Thoracic aorta (tissue), 2 donors: Measurements from ENCODE around the gene BAG5. TPM values are rescaled to one million over a fixed set of nuclear protein-coding genes. Genes with fewer than 3 reads are reported as not detected.
A peak's percentile ranks its signal among the peaks of the same experiment; 100 is the strongest.

Experiments
- ATAC-seq: fragments of 150-250 bp; one replicate; pipeline ENCODE4 v1.8.0; 2017; ENCODE audit warnings: low read depth; ENCODE audit not compliant: insufficient number of reproducible peaks, low FRiP score
- DNase-seq: peaks from one replicate; pipeline ENCODE4 v3.0.0-alpha.2; 2020; ENCODE audit warnings: low spot score
- H3K27ac ChIP-seq, 2 donors: fragments of 200-600 bp; sonication (generic); 1 replicate in 1 of 2; 2 replicates in 1 of 2; pipeline ENCODE4 v1.5.1; 2016; ENCODE audit warnings: mild to moderate bottlenecking in 2 of 2, moderate library complexity in 2 of 2
- H3K27me3 ChIP-seq: fragments of 200-600 bp; sonication (generic); replicated peaks from 2 replicates; pipeline ENCODE4 v1.6.0; 2016; ENCODE audit warnings: mild to moderate bottlenecking; ENCODE audit not compliant: insufficient read depth
- H3K36me3 ChIP-seq: fragments of 200-600 bp; sonication (generic); one replicate; pipeline ENCODE4 v1.5.1; 2016
- H3K4me1 ChIP-seq, 2 donors: fragments of 200-600 bp; sonication (generic); 1 replicate in 1 of 2; 2 replicates in 1 of 2; pipeline versions ENCODE4 v1.5.1 to v1.6.0; 2016; ENCODE audit warnings: low read depth in 2 of 2, mild to moderate bottlenecking in 1 of 2; ENCODE audit not compliant: control insufficient read depth in 1 of 2
- H3K4me3 ChIP-seq: fragments of 200-600 bp; sonication (generic); 2 replicates; pipeline ENCODE4 v1.5.1; 2016; ENCODE audit warnings: mild to moderate bottlenecking
- H3K9me3 ChIP-seq: fragments of 200-600 bp; sonication (generic); 2 replicates; pipeline ENCODE4 v1.5.1; 2016
- total RNA-seq, 2 donors: library from RNA; depleted of rRNA; stranded (reverse); fragments of >200 nt; gene quantifications; one replicate each; pipeline versions ENCODE4 v1.1.0 to v1.2.3, GENCODE V29; 2016
- TF ChIP-seq, protein P1 (sequence below): fragments of 200-600 bp; sonication (generic); IDR thresholded peaks from one replicate; pipeline ENCODE4 v1.5.1; 2019; ENCODE audit warnings: antibody characterized with exemption

Gene BAG5
- total RNA-seq, 2 donors from 2014 or later, result 21.0 to 34.9 TPM

DNA sequence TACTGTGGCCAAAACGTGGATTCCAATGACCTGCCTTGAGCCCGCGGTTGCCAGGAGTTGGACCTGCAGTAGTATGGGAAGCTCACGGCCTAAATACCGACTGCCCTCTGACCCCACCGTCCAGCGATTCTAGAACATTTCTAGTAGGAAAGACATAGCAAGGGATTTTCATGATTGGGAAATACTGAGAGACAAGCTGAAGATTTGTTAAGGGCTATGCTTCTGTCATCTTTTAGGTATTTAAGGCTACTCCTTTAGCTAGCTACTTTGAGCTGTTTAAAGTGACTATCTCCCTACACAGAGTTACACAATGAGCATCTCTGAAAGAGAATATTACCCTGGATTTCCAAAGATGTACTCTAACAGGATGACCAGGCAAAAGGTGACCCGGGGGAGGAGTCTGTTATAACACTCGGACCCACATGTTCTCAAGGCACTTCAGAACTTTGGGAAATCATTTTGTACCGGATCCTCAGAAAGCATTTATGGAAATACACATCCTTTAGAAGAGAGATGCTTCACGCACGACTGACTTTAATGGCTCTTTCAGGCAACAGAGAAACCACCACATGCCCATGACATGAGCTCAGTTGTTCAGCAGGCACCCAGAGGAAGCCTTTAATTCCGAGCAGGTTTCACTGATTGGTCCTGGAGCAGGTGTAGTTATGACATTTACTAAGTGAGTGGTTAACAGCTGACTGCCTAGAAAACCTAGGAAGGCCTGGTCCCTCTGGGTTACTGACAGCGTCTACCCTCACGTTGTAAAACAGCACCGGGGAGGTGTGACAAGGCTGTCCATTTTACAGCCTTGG lies 4.2 kb downstream of the BAG5 start:
- DNase-seq (no peak), ATAC-seq (no peak)
- H3K9me3 ChIP-seq, result no peaks in the 10 kb centered on the region
- no peaks in the 10 kb centered on the region for H3K27me3 ChIP-seq
- TF ChIP-seq, protein P1, sequence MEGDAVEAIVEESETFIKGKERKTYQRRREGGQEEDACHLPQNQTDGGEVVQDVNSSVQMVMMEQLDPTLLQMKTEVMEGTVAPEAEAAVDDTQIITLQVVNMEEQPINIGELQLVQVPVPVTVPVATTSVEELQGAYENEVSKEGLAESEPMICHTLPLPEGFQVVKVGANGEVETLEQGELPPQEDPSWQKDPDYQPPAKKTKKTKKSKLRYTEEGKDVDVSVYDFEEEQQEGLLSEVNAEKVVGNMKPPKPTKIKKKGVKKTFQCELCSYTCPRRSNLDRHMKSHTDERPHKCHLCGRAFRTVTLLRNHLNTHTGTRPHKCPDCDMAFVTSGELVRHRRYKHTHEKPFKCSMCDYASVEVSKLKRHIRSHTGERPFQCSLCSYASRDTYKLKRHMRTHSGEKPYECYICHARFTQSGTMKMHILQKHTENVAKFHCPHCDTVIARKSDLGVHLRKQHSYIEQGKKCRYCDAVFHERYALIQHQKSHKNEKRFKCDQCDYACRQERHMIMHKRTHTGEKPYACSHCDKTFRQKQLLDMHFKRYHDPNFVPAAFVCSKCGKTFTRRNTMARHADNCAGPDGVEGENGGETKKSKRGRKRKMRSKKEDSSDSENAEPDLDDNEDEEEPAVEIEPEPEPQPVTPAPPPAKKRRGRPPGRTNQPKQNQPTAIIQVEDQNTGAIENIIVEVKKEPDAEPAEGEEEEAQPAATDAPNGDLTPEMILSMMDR, result no peak
- peaks cover 12% of the 10 kb centered on the region for H3K36me3 ChIP-seq
- H3K4me3 ChIP-seq, result no peak overlapping the region
- no peak overlapping the region for H3K27ac ChIP-seq
- peaks cover 19 to 42% of the 10 kb centered on the region in 2 donors for H3K4me1 ChIP-seq

DNA sequence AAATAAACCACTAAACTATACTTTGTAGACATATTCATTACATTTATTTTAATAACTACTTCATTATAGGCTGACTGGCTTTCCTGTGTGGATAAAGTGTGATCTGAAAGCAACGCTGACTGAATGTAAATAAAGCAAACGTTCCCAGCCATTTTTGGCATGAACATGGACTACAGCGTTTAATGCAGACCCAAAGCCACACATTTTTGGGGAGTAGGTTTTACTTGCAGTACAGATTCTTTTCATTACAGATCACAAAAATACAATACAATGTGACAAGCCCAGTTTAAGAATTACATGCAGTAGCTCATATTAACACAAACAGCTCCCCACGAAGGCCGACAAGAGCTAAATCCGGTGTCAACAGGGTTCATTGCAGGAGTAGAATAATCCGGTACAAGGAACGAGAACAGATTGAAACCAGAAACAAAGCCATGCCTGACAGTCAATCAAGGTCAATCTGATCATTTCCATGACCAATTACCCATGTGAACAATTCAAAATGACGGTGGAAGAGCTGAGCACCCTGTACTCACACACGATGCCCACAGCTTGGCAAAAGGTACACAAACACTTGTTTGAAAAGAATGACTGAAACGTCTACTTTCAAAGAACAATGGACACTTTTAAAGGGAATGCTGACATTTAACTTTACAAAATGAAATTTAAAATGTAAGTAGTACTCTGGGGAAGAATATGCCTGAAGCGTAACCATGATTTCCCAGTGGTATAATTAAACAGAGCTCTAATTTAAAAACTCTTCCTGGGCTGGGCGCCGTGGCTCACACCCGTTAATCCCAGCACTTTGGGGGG lies 5.3 kb downstream of the BAG5 start:
- H3K27me3 ChIP-seq, result no peaks in the 10 kb centered on the region
- peaks cover 12% of the 10 kb centered on the region for H3K36me3 ChIP-seq
- peaks cover 23 to 52% of the 10 kb centered on the region in 2 donors for H3K4me1 ChIP-seq
- H3K27ac ChIP-seq, result peak overlapping the region in 1 of 2 donors; percentile 11
- DNase-seq (no peak), ATAC-seq (no peak)
- no peak overlapping the region for H3K4me3 ChIP-seq
- H3K9me3 ChIP-seq, result no peaks in the 10 kb centered on the region
- TF ChIP-seq, protein P1, result no peak

DNA sequence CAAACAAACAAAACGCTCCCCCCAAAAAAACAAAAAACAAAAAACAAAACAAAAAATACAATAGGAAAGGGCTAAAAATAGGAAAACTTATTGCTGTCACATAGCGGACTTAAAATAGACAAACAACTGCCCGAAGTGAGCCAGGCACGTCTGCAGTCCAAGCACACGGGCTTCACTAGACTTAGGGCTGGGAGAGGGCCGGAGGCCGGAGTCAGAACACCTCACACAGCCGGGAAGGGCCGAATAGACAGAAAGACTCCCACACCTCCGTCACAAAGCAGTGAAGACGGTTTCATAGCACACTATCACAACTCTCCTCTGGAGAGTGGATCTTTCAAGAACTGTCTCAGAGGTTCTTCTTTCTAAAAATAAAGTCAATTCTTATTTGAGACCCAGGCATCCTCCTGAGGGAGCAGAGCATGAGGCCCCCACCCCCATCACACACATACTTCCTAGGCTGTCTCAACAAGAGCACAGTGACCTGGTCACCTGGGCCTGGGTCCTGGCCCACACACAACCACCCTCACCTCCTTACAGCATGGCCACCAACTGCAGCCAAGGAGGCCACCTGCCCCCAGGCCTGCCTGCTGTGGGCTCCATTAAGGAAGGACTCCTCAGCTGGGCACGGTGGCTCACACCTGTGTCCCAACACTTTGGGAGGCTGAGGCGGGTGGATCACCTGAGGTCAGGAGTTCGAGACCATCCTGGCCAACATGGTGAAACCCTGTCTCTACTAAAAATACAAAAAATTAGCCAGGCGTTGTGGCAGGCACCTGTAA lies 6.7 kb downstream of the BAG5 start:
- ATAC-seq, result no peak
- H3K27me3 ChIP-seq, result no peaks in the 10 kb centered on the region
- H3K4me1 ChIP-seq, result peaks cover 28 to 54% of the 10 kb centered on the region in 2 donors
- TF ChIP-seq, protein P1, result no peak
- no peak for DNase-seq
- peak overlapping the region; percentile 6 to 25 for H3K27ac ChIP-seq
- H3K36me3 ChIP-seq, result peaks cover 12% of the 10 kb centered on the region
- H3K4me3 ChIP-seq, result no peak overlapping the region
- H3K9me3 ChIP-seq, result no peaks in the 10 kb centered on the region

DNA sequence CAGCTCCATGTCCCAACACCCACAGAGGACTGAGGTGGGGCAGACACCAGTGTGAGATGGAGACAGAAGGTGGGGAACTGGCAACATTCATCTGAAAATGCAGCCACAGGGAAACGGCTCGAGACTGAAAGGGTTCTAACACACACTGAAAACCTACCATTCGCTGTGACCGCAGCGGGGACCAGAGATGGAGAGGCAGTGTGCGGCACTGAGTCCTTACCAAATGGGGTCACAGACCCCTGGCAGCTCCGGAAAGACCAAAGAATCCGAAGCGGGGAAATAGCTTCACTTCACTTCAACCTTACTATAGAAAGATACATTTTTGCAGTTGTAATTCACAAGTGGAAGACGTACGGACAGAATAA lies 9.6 kb downstream of the BAG5 start:
- DNase-seq (no peak), ATAC-seq (no peak)
- Histone ChIP-seq H3K9me3 (no peaks in the 10 kb centered on the region), H3K4me3 (peak overlapping the region; percentile 70), H3K36me3 (no peaks in the 10 kb centered on the region), H3K27ac (peak overlapping the region; percentile 90 to 100), H3K4me1 (peaks cover 30 to 44% of the 10 kb centered on the region in 2 donors), H3K27me3 (no peaks in the 10 kb centered on the region)
- TF ChIP-seq, protein P1, result no peak
